ENCODE data around the gene SPRR2A.

The SPRR2A gene

DNA sequence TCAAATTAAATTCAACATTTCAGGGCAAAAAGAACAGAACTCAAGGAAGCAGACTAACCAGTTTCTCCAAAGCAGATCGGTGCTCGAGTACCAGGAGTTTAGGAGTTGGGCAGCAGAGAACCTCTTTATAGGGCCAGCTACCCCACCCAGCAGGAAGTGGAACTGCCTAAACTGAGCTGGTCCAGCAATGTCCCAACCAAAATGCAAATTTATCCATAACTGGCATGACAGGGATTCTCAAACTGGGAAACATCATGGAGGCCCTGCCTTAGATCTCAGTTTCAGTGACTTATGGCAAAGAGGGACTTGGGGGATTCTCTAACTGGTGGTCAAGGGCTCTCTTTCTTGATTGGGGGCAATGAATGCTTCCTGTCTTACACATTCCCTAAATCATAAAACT lies 14.2 kb upstream of the SPRR2A start, which contains the start of gene SPRR2B:
TSS of gene SPRR2B (minus strand) at position 101 of the 400 bp plus-strand sequence. CDS start 772 bp downstream, outside the sequence.
- H2BK15ac ChIP-seq (ENCODE audit: low read length) = no peak within 1 kb of the TSS
- H3K18ac ChIP-seq (ENCODE audit: low read length) = no peak within 1 kb of the TSS
- no peak for DNase-seq (ENCODE audit: low spot score)
- H2AK5ac ChIP-seq (ENCODE audit: low read depth, low read length) = no peak within 1 kb of the TSS
- no peak within 1 kb of the TSS for H2AFZ ChIP-seq (ENCODE audit: low read length)
- H2BK120ac ChIP-seq (ENCODE audit: low read depth, low read length) = no peak within 1 kb of the TSS
- H3K79me1 ChIP-seq (ENCODE audit: low read depth, low read length) = no peaks in the 10 kb centered on the region
- H4K91ac ChIP-seq (ENCODE audit: low read depth, low read length, poor library complexity) = no peak within 1 kb of the TSS
- H3K14ac ChIP-seq (ENCODE audit: low read length) = no peak within 1 kb of the TSS
- H3K27ac ChIP-seq (replicated peaks; ENCODE audit: low read length) = no peak within 1 kb of the TSS
- no peak within 1 kb of the TSS for H3K4me2 ChIP-seq (ENCODE audit: insufficient read depth, low read length, poor library complexity, severe bottlenecking)
- no peaks in the 10 kb centered on the region for H3K9me3 ChIP-seq (replicated peaks in 1 of 2; ENCODE audit: control insufficient read depth in 2 of 2, insufficient read depth in 1 of 2, low read depth in 1 of 2, low read length in 2 of 2)
- H3K4me3 ChIP-seq (ENCODE audit: low read length in 2 of 2) = no peak within 1 kb of the TSS
- H3K27me3 ChIP-seq (ENCODE audit: control insufficient read depth in 3 of 3, insufficient read depth in 3 of 3, low read depth in 1 of 3, low read length in 3 of 3) = no peaks in the 10 kb centered on the region
- H3K36me3 ChIP-seq (replicated peaks in 1 of 2; ENCODE audit: control insufficient read depth in 2 of 2, insufficient read depth in 2 of 2, low read length in 2 of 2) = no peaks in the 10 kb centered on the region
- no peak within 1 kb of the TSS for H3K23ac ChIP-seq (ENCODE audit: low read depth, low read length, poor library complexity)
- H3K4me1 ChIP-seq (ENCODE audit: control insufficient read depth in 2 of 2, insufficient read depth in 1 of 2, low read depth in 1 of 2, low read length in 2 of 2) = no peaks in the 10 kb centered on the region
- H2BK5ac ChIP-seq (ENCODE audit: low read length) = no peak within 1 kb of the TSS
- no CpG with 5 or more reads among the region's 2 CpGs for WGBS, 2 donors (ENCODE audit: extremely low coverage in 2 of 2, insufficient read length in 2 of 2, insufficient replicate concordance in 1 of 2)
- H3K4ac ChIP-seq (ENCODE audit: low read length) = no peak within 1 kb of the TSS
- no peak within 1 kb of the TSS for H4K8ac ChIP-seq (ENCODE audit: low read depth, low read length)
- no peak within 1 kb of the TSS for H2BK12ac ChIP-seq (ENCODE audit: low read length)
- no peak within 1 kb of the TSS for H3K9ac ChIP-seq (ENCODE audit: low read depth, low read length, poor library complexity)

DNA sequence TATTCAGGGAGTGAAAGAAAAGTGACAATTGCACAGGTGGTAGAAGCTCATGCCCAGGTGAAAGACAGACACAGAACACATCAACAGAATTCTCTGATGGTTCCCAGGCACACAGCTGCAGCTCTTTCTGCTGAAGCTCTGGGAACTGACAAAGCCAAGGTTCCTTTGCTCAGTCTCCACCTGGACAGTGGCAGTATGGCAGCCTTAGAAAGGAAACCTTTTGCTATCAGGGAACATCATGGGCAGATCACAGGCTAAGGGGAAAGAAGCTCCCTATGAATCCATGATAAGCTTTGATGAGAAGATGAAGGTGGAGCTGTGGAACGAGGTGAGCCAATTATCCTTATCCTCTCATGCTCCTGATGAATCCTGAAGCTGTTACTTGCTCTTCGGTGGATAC lies 12.9 kb upstream of the SPRR2A start:
- Histone ChIP-seq H3K9me3 (replicated peaks in 1 of 2; ENCODE audit: control insufficient read depth in 2 of 2, insufficient read depth in 1 of 2, low read depth in 1 of 2, low read length in 2 of 2) (no peaks in the 10 kb centered on the region), H2BK5ac (ENCODE audit: low read length) (no peak overlapping the region), H3K23ac (ENCODE audit: low read depth, low read length, poor library complexity) (no peak overlapping the region), H3K27ac (replicated peaks; ENCODE audit: low read length) (no peak overlapping the region), H2BK12ac (ENCODE audit: low read length) (no peak overlapping the region), H3K4ac (ENCODE audit: low read length) (no peak overlapping the region), H3K4me3 (ENCODE audit: low read length in 2 of 2) (no peak overlapping the region), H4K91ac (ENCODE audit: low read depth, low read length, poor library complexity) (no peak overlapping the region), H2AFZ (ENCODE audit: low read length) (no peak overlapping the region), H2BK15ac (ENCODE audit: low read length) (no peak overlapping the region), H3K4me1 (ENCODE audit: control insufficient read depth in 2 of 2, insufficient read depth in 1 of 2, low read depth in 1 of 2, low read length in 2 of 2) (no peaks in the 10 kb centered on the region), H2AK5ac (ENCODE audit: low read depth, low read length) (no peak overlapping the region), H3K4me2 (ENCODE audit: insufficient read depth, low read length, poor library complexity, severe bottlenecking) (no peak overlapping the region), H3K14ac (ENCODE audit: low read length) (no peak overlapping the region), H3K27me3 (ENCODE audit: control insufficient read depth in 3 of 3, insufficient read depth in 3 of 3, low read depth in 1 of 3, low read length in 3 of 3) (no peaks in the 10 kb centered on the region), H4K8ac (ENCODE audit: low read depth, low read length) (no peak overlapping the region), H3K18ac (ENCODE audit: low read length) (no peak overlapping the region), H3K36me3 (replicated peaks in 1 of 2; ENCODE audit: control insufficient read depth in 2 of 2, insufficient read depth in 2 of 2, low read length in 2 of 2) (no peaks in the 10 kb centered on the region), H2BK120ac (ENCODE audit: low read depth, low read length) (no peak overlapping the region), H3K79me1 (ENCODE audit: low read depth, low read length) (no peaks in the 10 kb centered on the region), H3K9ac (ENCODE audit: low read depth, low read length, poor library complexity) (no peak overlapping the region)
- no CpG with 5 or more reads among the region's 2 CpGs for WGBS, 2 donors (ENCODE audit: extremely low coverage in 2 of 2, insufficient read length in 2 of 2, insufficient replicate concordance in 1 of 2)
- DNase-seq (ENCODE audit: low spot score) = no peak

GRCh38 chr1:153058826-153059784 lies 1.8 kb upstream of the SPRR2A start:
- no peak for DNase-seq (ENCODE audit: low spot score)
- no peak overlapping the region for H2AFZ ChIP-seq (ENCODE audit: low read length)
- no peak overlapping the region for H3K23ac ChIP-seq (ENCODE audit: low read depth, low read length, poor library complexity)
- H3K4me3 ChIP-seq (ENCODE audit: low read length in 2 of 2) = no peak overlapping the region
- no peak overlapping the region for H2BK120ac ChIP-seq (ENCODE audit: low read depth, low read length)
- H3K4me2 ChIP-seq (ENCODE audit: insufficient read depth, low read length, poor library complexity, severe bottlenecking) = no peak overlapping the region
- no CpG with 5 or more reads among the region's 6 CpGs for WGBS, 2 donors (ENCODE audit: extremely low coverage in 2 of 2, insufficient read length in 2 of 2, insufficient replicate concordance in 1 of 2)
- H3K79me1 ChIP-seq (ENCODE audit: low read depth, low read length) = no peaks in the 10 kb centered on the region
- no peak overlapping the region for H4K8ac ChIP-seq (ENCODE audit: low read depth, low read length)
- H3K9me3 ChIP-seq (replicated peaks in 1 of 2; ENCODE audit: control insufficient read depth in 2 of 2, insufficient read depth in 1 of 2, low read depth in 1 of 2, low read length in 2 of 2) = no peaks in the 10 kb centered on the region
- H2AK5ac ChIP-seq (ENCODE audit: low read depth, low read length) = no peak overlapping the region
- no peaks in the 10 kb centered on the region for H3K4me1 ChIP-seq (ENCODE audit: control insufficient read depth in 2 of 2, insufficient read depth in 1 of 2, low read depth in 1 of 2, low read length in 2 of 2)
- H4K91ac ChIP-seq (ENCODE audit: low read depth, low read length, poor library complexity) = no peak overlapping the region
- peaks cover 0 to 3% (median 0%) of the 10 kb centered on the region in 3 experiments for H3K27me3 ChIP-seq (ENCODE audit: control insufficient read depth in 3 of 3, insufficient read depth in 3 of 3, low read depth in 1 of 3, low read length in 3 of 3)
- no peak overlapping the region for H2BK15ac ChIP-seq (ENCODE audit: low read length)
- no peaks in the 10 kb centered on the region for H3K36me3 ChIP-seq (replicated peaks in 1 of 2; ENCODE audit: control insufficient read depth in 2 of 2, insufficient read depth in 2 of 2, low read length in 2 of 2)
- peak overlapping the region; percentile 44 for H3K9ac ChIP-seq (ENCODE audit: low read depth, low read length, poor library complexity)
- no peak overlapping the region for H3K14ac ChIP-seq (ENCODE audit: low read length)
- H2BK5ac ChIP-seq (ENCODE audit: low read length) = no peak overlapping the region
- H3K27ac ChIP-seq (replicated peaks; ENCODE audit: low read length) = no peak overlapping the region
- no peak overlapping the region for H3K4ac ChIP-seq (ENCODE audit: low read length)
- H2BK12ac ChIP-seq (ENCODE audit: low read length) = no peak overlapping the region
- no peak overlapping the region for H3K18ac ChIP-seq (ENCODE audit: low read length)

DNA sequence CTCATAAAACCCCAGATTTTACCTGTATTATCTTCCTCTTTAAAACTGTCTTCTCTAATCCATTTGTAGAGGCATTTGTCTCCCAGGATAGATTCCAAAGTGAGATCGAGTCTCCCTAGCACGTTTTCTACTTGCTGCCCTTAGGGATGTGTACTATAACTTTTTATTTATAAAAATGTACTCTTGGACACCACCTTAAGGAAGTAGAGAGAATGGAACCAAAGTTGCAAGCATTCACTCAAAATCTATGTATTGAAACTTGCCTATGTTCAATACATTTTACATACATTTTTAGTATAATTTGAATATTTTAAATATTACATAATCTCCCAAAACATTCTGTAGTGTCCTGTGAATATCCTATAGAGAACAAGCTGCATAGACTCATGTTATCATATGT lies 842 bp upstream of the SPRR2A start:
- H2BK5ac ChIP-seq (ENCODE audit: low read length) = no peak overlapping the region
- H3K14ac ChIP-seq (ENCODE audit: low read length) = no peak overlapping the region
- WGBS, 2 donors (ENCODE audit: extremely low coverage in 2 of 2, insufficient read length in 2 of 2, insufficient replicate concordance in 1 of 2) = no CpG with 5 or more reads among the region's 2 CpGs

More for the DNA sequence above, 842 bp upstream of the SPRR2A start:
- Histone ChIP-seq H3K9me3 (replicated peaks in 1 of 2; ENCODE audit: control insufficient read depth in 2 of 2, insufficient read depth in 1 of 2, low read depth in 1 of 2, low read length in 2 of 2) (no peaks in the 10 kb centered on the region), H3K18ac (ENCODE audit: low read length) (no peak overlapping the region), H2BK12ac (ENCODE audit: low read length) (no peak overlapping the region), H3K27me3 (ENCODE audit: control insufficient read depth in 3 of 3, insufficient read depth in 3 of 3, low read depth in 1 of 3, low read length in 3 of 3) (peaks cover 0 to 3% (median 0%) of the 10 kb centered on the region in 3 experiments), H3K4me1 (ENCODE audit: control insufficient read depth in 2 of 2, insufficient read depth in 1 of 2, low read depth in 1 of 2, low read length in 2 of 2) (no peaks in the 10 kb centered on the region), H2BK120ac (ENCODE audit: low read depth, low read length) (no peak overlapping the region), H4K91ac (ENCODE audit: low read depth, low read length, poor library complexity) (no peak overlapping the region), H2BK15ac (ENCODE audit: low read length) (no peak overlapping the region), H3K36me3 (replicated peaks in 1 of 2; ENCODE audit: control insufficient read depth in 2 of 2, insufficient read depth in 2 of 2, low read length in 2 of 2) (no peaks in the 10 kb centered on the region), H3K27ac (replicated peaks; ENCODE audit: low read length) (no peak overlapping the region), H3K9ac (ENCODE audit: low read depth, low read length, poor library complexity) (no peak overlapping the region), H3K4ac (ENCODE audit: low read length) (no peak overlapping the region), H2AFZ (ENCODE audit: low read length) (no peak overlapping the region), H2AK5ac (ENCODE audit: low read depth, low read length) (no peak overlapping the region), H3K79me1 (ENCODE audit: low read depth, low read length) (no peaks in the 10 kb centered on the region), H3K4me2 (ENCODE audit: insufficient read depth, low read length, poor library complexity, severe bottlenecking) (no peak overlapping the region), H3K4me3 (ENCODE audit: low read length in 2 of 2) (no peak overlapping the region), H3K23ac (ENCODE audit: low read depth, low read length, poor library complexity) (no peak overlapping the region), H4K8ac (ENCODE audit: low read depth, low read length) (no peak overlapping the region)
- DNase-seq (ENCODE audit: low spot score) = no peak

Measured in neuronal stem cell (in vitro differentiated cells).